Bronchial smooth muscle cell (primary cell): Measurements from ENCODE around the gene DHPS. TPM values are rescaled to one million over a fixed set of nuclear protein-coding genes. Genes with fewer than 3 reads are reported as not detected.

Experiments
- total RNA-seq: library from RNA; depleted of rRNA; stranded (reverse); fragments of >200 nt; gene quantifications from 2 replicates; pipeline ENCODE4 v1.2.1, GENCODE V29; 2014

DHPS gene
- 57.5 and 63.5 TPM in 2 replicates for total RNA-seq

DNA sequence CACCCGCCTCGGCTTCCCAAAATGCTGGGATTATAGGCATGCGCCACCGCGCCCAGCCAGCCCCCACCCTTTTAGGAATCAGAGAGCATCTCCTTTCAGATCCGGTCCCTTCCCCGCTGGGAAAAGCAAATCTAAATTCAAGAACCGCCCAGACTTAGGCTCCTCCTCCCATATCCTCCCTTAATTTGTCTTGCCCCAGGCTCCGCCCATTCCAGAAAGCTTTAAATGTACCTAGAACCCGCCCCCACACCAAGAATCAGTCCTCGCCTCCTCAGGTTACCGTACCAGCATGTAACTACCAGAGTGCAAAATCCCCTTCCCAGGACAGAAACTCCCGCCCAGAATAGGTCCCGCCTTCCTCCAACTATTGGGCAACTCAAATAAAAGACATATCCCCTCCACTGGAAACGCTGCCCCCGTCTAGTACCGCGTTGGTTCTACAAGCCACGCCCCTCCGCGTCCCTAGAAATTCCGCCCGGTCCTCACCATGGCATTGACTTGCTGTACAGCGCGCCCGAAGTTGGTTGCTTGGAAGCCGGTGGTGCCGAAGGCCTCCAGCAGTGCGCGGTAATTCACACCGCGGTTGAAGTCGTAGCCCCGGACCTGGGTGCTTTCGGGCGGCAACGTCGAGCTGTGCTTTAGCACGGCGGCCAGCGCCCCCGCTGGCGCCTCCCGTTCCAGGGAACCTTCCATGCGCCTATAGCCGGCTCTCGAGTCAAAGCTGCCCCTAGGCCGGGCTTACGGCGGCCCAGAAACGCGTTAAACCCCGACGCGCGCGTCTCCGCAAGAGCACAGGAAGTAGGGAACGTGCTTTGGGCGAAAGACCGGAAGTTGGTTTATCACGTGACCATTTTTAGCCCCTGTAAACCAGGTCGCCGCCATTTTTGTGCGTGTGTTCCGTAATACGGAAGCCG is at the start of gene DHPS:
TSS of gene DHPS (minus strand) at position 807 of the 914 bp plus-strand sequence. CDS start at position 693, 114 bp downstream.

DNA sequence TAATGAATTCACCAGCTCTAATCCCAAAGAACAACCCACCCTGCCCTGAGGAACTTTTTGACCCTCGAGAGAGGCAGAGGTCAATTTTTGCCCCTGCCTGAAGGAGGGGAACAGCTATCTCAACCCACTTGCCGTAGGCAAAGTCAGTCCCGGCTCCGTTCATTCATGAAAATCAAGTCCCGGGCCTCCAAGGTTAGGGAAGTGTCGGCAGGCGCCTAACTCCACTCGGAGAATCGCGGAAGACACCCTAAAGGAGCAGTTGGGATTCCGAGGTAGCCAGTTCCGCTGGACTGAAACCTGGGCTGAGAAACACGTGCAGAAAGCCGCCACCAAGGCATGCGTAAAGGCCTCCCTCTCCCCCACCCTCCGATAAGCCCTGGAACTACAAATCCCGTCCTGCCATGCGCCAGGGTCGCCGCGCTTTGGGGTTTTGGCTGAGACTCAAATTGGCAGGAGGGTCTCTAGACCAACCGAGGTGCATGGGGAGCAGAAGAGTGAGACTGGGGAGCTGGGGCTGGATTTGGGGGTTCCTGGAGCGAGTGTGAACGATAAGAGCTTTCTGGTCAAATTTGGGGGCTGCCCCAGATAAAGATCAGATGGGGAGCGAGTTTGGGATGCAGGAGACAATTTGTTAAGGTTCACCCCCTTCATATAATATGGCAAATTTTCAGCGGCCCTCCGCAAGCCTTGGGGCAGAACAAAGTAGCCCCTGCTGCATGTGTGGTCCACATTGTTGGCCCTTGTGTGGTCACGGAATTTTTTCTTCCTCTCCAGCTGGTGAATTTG is 42.2 kb upstream of the DHPS start, which contains the start of gene TNPO2:
TSS of gene TNPO2 (minus strand) at position 292 of the 786 bp plus-strand sequence. CDS start 2,955 bp downstream, outside the sequence.

DNA sequence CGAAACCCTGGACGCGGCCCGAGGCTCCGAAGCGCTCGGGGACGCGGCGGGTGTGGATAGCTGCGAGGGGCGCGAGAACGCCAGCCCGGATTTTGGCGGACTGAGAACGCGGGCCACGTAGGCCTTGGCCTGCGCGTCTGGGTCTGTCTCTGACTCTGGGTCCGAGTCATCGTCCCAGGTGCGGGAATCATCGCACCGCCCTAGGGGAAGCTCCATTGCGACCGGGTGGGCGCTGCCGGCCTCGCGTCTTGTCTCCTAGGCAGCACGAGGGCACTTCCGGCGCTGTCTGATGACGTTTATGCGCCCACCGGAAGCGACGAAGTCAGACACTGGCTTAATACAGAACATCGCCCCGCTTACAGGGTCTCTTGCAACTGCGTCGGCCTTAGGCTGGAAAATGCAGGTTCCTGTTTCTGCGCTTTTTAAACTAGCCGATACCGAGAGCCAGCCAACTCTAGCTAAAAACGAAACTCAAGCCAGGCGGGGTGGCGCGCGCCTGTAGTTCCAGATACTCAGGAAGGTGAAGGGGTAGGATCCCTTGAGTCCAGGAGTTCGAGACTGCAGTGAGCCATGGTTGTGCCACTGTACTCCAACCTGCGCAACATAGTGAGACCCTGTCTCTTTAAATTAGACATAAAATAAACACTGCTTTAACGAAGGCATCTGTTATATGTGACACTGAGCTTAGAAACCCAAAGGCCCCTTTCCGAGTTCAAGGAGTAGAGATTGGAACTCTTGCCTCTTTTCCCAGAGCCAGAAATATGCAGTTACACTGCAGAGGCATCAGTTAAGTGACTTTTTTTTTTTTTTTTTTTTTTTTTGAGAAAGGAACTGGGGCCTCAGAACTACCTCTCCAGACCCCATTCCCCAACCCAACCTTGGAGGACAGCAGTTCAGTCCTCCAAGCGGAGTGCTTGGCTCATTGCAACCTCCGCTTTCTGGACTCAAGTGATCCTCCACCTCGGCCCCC is 15.0 kb upstream of the DHPS start, which contains the start of gene FBXW9:
TSS of gene FBXW9 (minus strand) at position 266 of the 970 bp plus-strand sequence. CDS start at position 216, 50 bp downstream.

DNA sequence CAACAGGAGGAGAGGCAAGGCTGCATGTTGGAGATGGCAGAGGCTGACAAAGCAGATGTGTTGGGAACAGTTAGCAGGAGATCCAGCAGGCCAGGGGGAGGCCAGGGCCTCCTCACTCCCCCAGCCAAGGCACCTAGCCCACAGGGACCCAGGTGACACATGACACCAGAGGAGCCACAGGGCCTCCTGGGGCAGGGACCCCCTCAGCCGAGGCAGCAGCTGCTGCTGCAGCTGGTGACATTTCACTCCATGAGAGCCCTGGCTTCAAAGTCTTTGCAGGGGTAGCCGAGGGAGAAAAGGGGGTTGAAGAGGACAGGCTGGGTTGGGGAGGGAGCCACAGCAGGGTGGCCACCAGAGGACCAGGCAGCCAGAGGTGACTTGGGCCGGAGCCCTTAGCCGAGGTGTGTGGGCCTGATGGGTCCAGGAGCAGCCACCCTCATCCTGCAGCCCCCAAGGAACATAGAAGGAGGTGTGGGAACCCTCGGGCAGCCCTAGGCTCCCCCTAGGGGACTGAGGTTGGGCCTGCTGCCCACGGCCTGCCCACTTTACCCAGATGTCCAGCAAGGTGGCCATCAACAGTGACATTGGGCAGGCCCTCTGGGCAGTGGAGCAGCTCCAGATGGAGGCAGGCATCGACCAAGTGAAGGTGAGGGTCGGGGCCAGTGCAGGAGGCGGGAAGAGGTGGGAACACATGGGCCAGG is 6.0 kb upstream of the DHPS start, which contains the start of gene GNG14:
TSS of gene GNG14 (plus strand) at position 503 of the 701 bp plus-strand sequence. CDS start at position 554, 51 bp downstream.

DNA sequence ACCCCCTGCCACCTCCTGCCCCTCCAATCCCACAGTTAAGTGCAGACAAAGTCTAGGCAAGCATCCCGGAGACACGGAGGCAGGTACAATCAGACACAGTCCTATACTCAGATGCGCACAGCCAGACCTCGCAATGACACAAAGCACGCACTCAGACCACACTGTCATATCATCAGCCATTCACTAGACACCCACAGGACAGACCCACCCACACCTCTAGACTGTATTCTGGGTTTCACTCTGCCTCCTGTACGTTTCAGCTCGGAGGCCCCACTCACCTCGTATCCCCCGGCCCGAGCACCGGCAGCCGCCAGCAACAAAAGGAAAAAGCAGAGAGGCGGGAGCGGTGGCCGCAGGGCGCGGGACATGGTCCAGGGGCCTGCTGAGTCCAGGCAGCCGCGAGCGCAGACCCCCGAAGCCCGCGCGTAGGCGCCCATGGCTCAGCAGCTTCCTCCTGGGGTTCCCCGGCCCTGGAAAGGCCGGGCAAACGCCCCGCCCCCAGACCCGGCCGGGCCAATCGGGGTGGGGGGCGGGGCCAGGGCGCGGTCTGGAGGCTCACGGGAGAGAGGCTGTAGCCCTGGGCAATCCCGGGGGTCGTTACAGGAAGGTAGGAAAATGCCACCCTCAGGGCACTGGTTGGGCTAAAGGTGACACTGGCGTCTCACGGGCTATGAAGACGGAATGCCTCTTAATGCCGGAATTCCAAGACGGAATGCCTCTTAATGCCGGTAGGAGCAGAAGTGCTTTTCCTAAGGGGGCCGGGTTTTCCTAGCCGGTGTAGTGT is 15.2 kb downstream of the DHPS start, which contains the start of the genes MAN2B1 and WDR83:
TSS of gene MAN2B1 (minus strand) at position 478 of the 784 bp plus-strand sequence. CDS start at position 437, 41 bp downstream.
TSS of gene WDR83 (plus strand) at position 543 of the 784 bp plus-strand sequence. CDS start 2,984 bp downstream, outside the sequence.

Other genes with a start within 250 kb of the DHPS start
- gene ZNF443, start 240.9 kb downstream of the DHPS start, total RNA-seq: 2.4 and 2.6 TPM in 2 replicates
- 3.2 and 3.8 TPM in 2 replicates for gene ZNF709, start 197.1 kb downstream of the DHPS start, total RNA-seq
- gene ZNF564, start 130.4 kb downstream of the DHPS start, total RNA-seq: 7.6 and 8.2 TPM in 2 replicates
- 6.7 and 7.4 TPM in 2 replicates for gene ZNF490, start 71.1 kb downstream of the DHPS start, total RNA-seq
- 8.8 and 11.8 TPM in 2 replicates for gene ZNF791, start 71.0 kb downstream of the DHPS start, total RNA-seq
- gene MAN2B1, start 15.1 kb downstream of the DHPS start, total RNA-seq: 22.1 and 27.6 TPM in 2 replicates
- gene WDR83, start 15.1 kb downstream of the DHPS start, total RNA-seq: 11.7 and 12.6 TPM in 2 replicates
- not detected in 2 replicates for gene GNG14, start 6.1 kb upstream of the DHPS start, total RNA-seq
- 3.9 and 4.6 TPM in 2 replicates for gene FBXW9, start 14.8 kb upstream of the DHPS start, total RNA-seq
- gene TNPO2, start 42.1 kb upstream of the DHPS start, total RNA-seq: 33.9 and 41.4 TPM in 2 replicates
- gene TRIR, start 52.8 kb upstream of the DHPS start, total RNA-seq: 118 and 120 TPM in 2 replicates
- gene GET3, start 55.6 kb upstream of the DHPS start, total RNA-seq: 120 and 140 TPM in 2 replicates
- gene BEST2, start 69.9 kb upstream of the DHPS start, total RNA-seq: under 0.01 TPM in 2 replicates
- gene HOOK2, start 93.7 kb upstream of the DHPS start, total RNA-seq: 16.4 and 22.4 TPM in 2 replicates
- 37.8 and 47.2 TPM in 2 replicates for gene JUNB, start 109.6 kb upstream of the DHPS start, total RNA-seq
- 130 and 210 TPM in 2 replicates for gene PRDX2, start 119.9 kb upstream of the DHPS start, total RNA-seq
- gene THSD8, start 120.2 kb upstream of the DHPS start, total RNA-seq: 0.16 and 0.43 TPM in 2 replicates
- 7.6 TPM in 2 replicates for gene RNASEH2A, start 124.7 kb upstream of the DHPS start, total RNA-seq
- 0.47 TPM in 1 of 2 replicates, not detected in the other for gene RTBDN, start 152.7 kb upstream of the DHPS start, total RNA-seq
- 0.95 and 1.2 TPM in 2 replicates for gene MAST1, start 156.6 kb upstream of the DHPS start, total RNA-seq
- gene DNASE2, start 199.6 kb upstream of the DHPS start, total RNA-seq: 22.5 and 31.5 TPM in 2 replicates
- gene KLF1, start 205.3 kb upstream of the DHPS start, total RNA-seq: not detected in 2 replicates
- gene GCDH, start 209.3 kb upstream of the DHPS start, total RNA-seq: 12.4 and 14.8 TPM in 2 replicates
- 0.09 TPM in 1 of 2 replicates, not detected in the other for gene SYCE2, start 237.4 kb upstream of the DHPS start, total RNA-seq